Gastroesophageal sphincter (tissue), 4 donors: ENCODE data around the gene PLCB1. TPM values are rescaled to one million over a fixed set of nuclear protein-coding genes. Genes with fewer than 3 reads are reported as not detected.

Source experiments
- ATAC-seq: fragments of 150-250 bp; one replicate; pipeline ENCODE4 v1.9.1; 2016; ENCODE audit warnings: mild to moderate bottlenecking, moderate library complexity
- H3K27ac ChIP-seq, 4 donors: fragments of 200-600 bp; sonication (generic) in 3 of 4; 1 replicate in 3 of 4; 2 replicates in 1 of 4; pipeline ENCODE4 v1.5.1; 2016 to 2019
- H3K27me3 ChIP-seq: fragments of 200-600 bp; sonication (generic); one replicate; pipeline ENCODE4 v1.5.1; 2019
- H3K36me3 ChIP-seq, 2 donors: fragments of 200-600 bp; sonication (generic); one replicate each; pipeline ENCODE4 v1.5.1; 2019; ENCODE audit warnings: control low read depth in 1 of 2
- H3K4me1 ChIP-seq, 3 donors: fragments of 200-600 bp; sonication (generic); 1 replicate in 2 of 3; 2 replicates in 1 of 3; pipeline ENCODE4 v1.5.1; 2016 to 2019; ENCODE audit warnings: control low read depth in 2 of 3
- H3K4me3 ChIP-seq, 2 donors: fragments of 200-600 bp; sonication (generic); one replicate each; pipeline ENCODE4 v1.5.1; 2019; ENCODE audit warnings: mild to moderate bottlenecking in 1 of 2, moderate library complexity in 1 of 2
- H3K9me3 ChIP-seq, 3 donors: fragments of 200-600 bp; sonication (generic); one replicate each; pipeline ENCODE4 v1.5.1; 2017 to 2019; ENCODE audit warnings: control low read depth in 2 of 3
- CTCF ChIP-seq, 4 experiments: fragments of 200-600 bp in 2 of 4; fragments of 450-650 bp in 2 of 4; sonication (generic) in 1 of 4; IDR thresholded peaks; one replicate each; pipeline ENCODE4 v1.5.1; 2017 to 2019; ENCODE audit warnings: antibody characterized with exemption in 4 of 4, mild to moderate bottlenecking in 2 of 4, moderate library complexity in 2 of 4
- EP300 ChIP-seq: sonication (generic); formaldehyde crosslinking; IDR thresholded peaks from one replicate; pipeline ENCODE4 v1.6.1; 2017; ENCODE audit warnings: antibody characterized with exemption, mild to moderate bottlenecking
- POLR2A ChIP-seq, 2 donors: fragments of 450-650 bp; IDR thresholded peaks; one replicate each; pipeline ENCODE4 v1.6.1; 2017; ENCODE audit warnings: antibody characterized with exemption in 2 of 2, mild to moderate bottlenecking in 2 of 2, moderate library complexity in 1 of 2
- POLR2AphosphoS5 ChIP-seq: sonication (generic); formaldehyde crosslinking; IDR thresholded peaks from one replicate; pipeline ENCODE4 v1.6.1; 2017; ENCODE audit warnings: antibody characterized with exemption
- WGBS, 2 donors: methylation state at CpG; one replicate each; pipeline ENCODE4 v1.1.5; 2018; ENCODE audit warnings: low coverage in 1 of 2; 5-methylcytosine and 5-hydroxymethylcytosine counted together
- total RNA-seq, 4 donors: library from RNA; depleted of rRNA; stranded (reverse); fragments of >200 nt; gene quantifications; one replicate each; pipeline ENCODE4 v1.1.0, GENCODE V29; 2016

The PLCB1 gene
- total RNA-seq, 4 donors from 2014 or later = 60.8 to 104 (median 69.0) TPM

DNA sequence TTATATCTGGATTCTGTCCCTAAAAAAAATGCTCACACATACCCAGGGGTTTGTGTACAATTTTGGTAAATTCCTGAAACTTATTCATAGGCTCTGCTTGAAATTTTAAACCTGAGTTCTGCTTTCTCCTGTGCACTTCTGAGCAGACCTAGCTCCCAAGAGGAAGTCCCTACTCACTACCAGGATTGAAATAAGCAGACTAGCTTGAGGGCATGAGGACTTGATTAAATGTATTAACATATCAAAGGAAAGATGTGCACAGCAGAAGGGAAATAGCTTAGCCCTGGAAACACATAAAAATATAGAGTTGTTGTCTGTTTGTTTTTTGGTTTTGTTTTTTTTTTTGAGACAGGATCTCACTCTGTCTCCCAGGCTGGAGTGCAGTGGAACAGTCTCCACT lies 785.0 kb downstream of the PLCB1 start:
- Histone ChIP-seq H3K9me3 (no peaks in the 10 kb centered on the region), H3K4me3 (no peak overlapping the region), H3K36me3 (no peaks in the 10 kb centered on the region), H3K4me1 (no peaks in the 10 kb centered on the region), H3K27me3 (no peaks in the 10 kb centered on the region), H3K27ac (no peak overlapping the region)
- TF ChIP-seq EP300 = no peak
- no peak for TF ChIP-seq CTCF (IDR thresholded peaks at IDR 0.05)
- no peak for TF ChIP-seq POLR2A (IDR thresholded peaks at IDR 0.05)
- TF ChIP-seq POLR2AphosphoS5 = no peak
- no peak for ATAC-seq

DNA sequence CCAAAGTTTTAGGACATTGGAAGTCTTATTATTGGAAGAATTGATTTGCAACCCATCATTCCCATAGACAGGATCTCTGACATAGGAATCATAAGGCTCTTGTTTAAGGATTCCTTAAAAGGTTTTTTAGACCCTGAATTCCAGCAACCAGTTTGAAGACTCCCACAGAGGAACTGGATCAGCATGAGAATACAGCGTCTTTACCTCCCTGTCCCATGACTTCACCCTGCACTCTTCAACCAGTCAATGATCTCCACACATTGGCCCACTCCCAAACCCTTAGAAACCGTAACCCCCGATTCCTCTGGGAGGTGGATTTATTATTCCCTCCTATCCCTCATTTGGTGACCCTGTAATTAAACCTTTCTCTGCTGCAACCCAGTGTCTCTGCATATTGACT lies 786.1 kb downstream of the PLCB1 start:
- no peak for ATAC-seq
- WGBS, 2 donors = 100% methylated on average over 2 to 3 of the region's 3 CpGs
- H3K27ac ChIP-seq = no peak overlapping the region
- no peak for TF ChIP-seq POLR2A (IDR thresholded peaks at IDR 0.05)
- TF ChIP-seq EP300 = no peak
- no peak for TF ChIP-seq CTCF (IDR thresholded peaks at IDR 0.05)
- no peak for TF ChIP-seq POLR2AphosphoS5
- H3K4me3 ChIP-seq = no peak overlapping the region
- no peaks in the 10 kb centered on the region for H3K4me1 ChIP-seq
- no peaks in the 10 kb centered on the region for H3K27me3 ChIP-seq
- H3K36me3 ChIP-seq = no peaks in the 10 kb centered on the region
- H3K9me3 ChIP-seq = no peaks in the 10 kb centered on the region

GRCh38 chr20:8924539-8924938 lies 792.5 kb downstream of the PLCB1 start:
- Histone ChIP-seq H3K4me1 (no peaks in the 10 kb centered on the region), H3K27me3 (no peaks in the 10 kb centered on the region), H3K27ac (no peak overlapping the region), H3K36me3 (no peaks in the 10 kb centered on the region), H3K4me3 (no peak overlapping the region), H3K9me3 (no peaks in the 10 kb centered on the region)
- TF ChIP-seq POLR2A (IDR thresholded peaks at IDR 0.05) = no peak
- TF ChIP-seq POLR2AphosphoS5 = no peak
- TF ChIP-seq EP300 = no peak
- 82 to 83% methylated on average over 2 of the region's 2 CpGs for WGBS, 2 donors
- ATAC-seq = no peak

- ATAC-seq = no peak
These were observed 798.7 kb downstream of the PLCB1 start for GRCh38 chr20:8930726-8931125.

DNA sequence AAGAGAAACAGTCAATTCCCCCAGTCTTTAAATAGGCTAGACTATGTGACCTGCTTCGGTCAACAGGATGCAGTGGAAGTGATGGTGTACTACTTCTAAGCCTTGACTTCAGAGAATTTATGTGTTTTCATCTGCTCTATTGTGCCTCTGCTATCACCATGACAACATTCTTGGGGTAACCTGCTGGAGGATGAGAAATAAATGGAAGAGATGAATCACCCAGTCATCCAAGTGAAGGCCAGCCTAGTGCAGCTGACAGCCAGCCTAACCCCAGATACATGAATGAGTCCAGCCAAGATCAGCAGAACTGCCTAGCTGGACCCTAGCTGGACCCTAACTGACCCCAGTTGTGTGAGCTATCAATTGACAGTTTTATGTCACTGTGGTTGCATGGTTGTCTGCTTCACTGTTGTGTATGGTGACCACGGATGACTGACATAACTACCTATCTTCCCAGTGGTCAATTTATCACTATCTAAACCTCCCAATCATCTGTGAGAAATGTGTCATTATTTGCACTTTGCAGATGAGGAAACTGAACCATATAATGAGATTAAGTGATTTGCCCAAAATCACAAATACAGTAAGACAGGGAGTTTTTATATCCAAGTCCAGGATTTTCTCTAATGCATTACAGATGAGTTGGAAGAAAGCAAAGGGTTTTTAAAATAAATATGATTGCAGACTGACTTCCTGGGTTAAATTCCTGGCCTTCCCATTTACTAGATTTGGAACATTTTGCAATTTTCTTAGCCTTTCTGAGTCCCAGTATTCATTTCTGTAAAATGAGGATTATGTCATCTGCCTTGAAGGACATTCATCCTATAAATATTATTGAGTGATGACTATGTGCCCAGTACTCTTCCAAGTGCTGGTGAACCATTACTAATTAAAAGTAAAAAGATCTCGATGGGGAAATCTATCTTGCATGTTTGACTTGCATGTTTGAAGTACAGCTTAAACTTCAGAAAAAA lies 800.4 kb downstream of the PLCB1 start:
- peak; percentile 63 for ATAC-seq
- Histone ChIP-seq H3K27me3 (no peaks in the 10 kb centered on the region), H3K9me3 (no peaks in the 10 kb centered on the region), H3K4me1 (peaks cover 0 to 15% (median 0%) of the 10 kb centered on the region in 3 donors), H3K27ac (peak overlapping the region in 3 of 4 donors; percentile 30 to 64 (median 52)), H3K4me3 (no peak overlapping the region), H3K36me3 (no peaks in the 10 kb centered on the region)
- TF ChIP-seq POLR2AphosphoS5 (peak; percentile 64), CTCF (IDR thresholded peaks at IDR 0.05) (no peak)
- WGBS, 2 donors = 23 to 43% methylated on average over 2 to 3 of the region's 3 CpGs

More at GRCh38 chr20:8930726-8931125, 798.7 kb downstream of the PLCB1 start:
- Histone ChIP-seq H3K27me3 (no peaks in the 10 kb centered on the region), H3K4me3 (no peak overlapping the region), H3K9me3 (no peaks in the 10 kb centered on the region), H3K27ac (no peak overlapping the region), H3K4me1 (peaks cover 0 to 15% (median 0%) of the 10 kb centered on the region in 3 donors), H3K36me3 (no peaks in the 10 kb centered on the region)
- TF ChIP-seq CTCF (IDR thresholded peaks at IDR 0.05) (no peak), POLR2AphosphoS5 (no peak), EP300 (no peak), POLR2A (IDR thresholded peaks at IDR 0.05) (no peak)
- WGBS, 2 donors = 38 to 80% methylated on average over 2 of the region's 2 CpGs
